Transverse colon (tissue), 3 donors: ENCODE results near the gene HSBP1L1.

Source experiments
- EP300 ChIP-seq: sonication (generic); formaldehyde crosslinking; IDR thresholded peaks from one replicate; pipeline ENCODE4 v1.6.1; 2017; ENCODE audit warnings: antibody characterized with exemption, low read depth
- POLR2A ChIP-seq: fragments of 450-650 bp; IDR thresholded peaks from one replicate; pipeline ENCODE4 v1.6.1; 2016; ENCODE audit warnings: antibody characterized with exemption, mild to moderate bottlenecking, moderate library complexity
- TF ChIP-seq, protein P1 (sequence below), 5 experiments: fragments of 200-600 bp in 3 of 5; fragments of 450-650 bp in 2 of 5; sonication (generic) in 3 of 5; IDR thresholded peaks; 1 replicate in 2 of 5; 2 replicates in 3 of 5; pipeline ENCODE4 v1.5.1; 2016 to 2017; ENCODE audit warnings: antibody characterized with exemption in 5 of 5, inconsistent platforms in 3 of 5, mild to moderate bottlenecking in 2 of 5, moderate library complexity in 1 of 5

DNA sequence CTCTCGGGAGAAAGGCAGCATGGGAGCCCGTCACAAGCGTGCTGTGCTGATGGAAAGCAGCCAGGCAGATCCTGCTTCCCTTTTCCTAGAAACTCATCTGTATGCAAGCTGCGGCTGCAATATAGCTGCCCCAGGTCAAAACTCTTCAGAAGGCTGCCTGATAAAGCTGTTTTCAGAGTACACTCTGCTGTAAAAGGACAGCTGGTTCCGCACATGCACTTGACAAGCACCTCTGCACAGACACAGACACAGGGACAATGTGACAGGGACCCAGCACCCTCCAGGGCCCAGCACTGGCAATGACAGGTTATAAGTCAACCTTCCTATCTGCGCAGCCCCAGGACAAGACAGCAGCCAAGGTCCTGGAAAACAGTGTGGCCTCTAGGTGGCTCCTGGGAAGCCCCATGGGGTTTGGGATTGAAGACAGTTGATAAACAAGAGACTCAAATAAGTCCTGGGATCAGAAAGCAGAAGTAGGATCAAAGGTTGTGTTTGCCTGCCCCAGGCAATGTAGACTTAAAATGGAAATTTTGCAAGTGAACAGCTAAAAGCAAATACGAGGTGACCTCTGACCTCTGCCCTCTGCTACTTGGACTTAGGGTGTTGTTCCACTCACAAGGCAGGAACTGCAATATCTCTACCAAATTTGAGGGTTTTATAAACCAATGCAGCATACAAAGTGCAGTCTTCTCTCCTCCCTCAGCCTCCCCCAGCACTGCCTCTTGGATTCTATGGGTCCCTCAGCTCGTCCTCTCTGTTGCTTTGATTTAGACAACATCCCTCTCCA, 29.9 kb upstream of the HSBP1L1 start:
- no peak for TF ChIP-seq POLR2A
- no peak for TF ChIP-seq EP300
- TF ChIP-seq, protein P1, sequence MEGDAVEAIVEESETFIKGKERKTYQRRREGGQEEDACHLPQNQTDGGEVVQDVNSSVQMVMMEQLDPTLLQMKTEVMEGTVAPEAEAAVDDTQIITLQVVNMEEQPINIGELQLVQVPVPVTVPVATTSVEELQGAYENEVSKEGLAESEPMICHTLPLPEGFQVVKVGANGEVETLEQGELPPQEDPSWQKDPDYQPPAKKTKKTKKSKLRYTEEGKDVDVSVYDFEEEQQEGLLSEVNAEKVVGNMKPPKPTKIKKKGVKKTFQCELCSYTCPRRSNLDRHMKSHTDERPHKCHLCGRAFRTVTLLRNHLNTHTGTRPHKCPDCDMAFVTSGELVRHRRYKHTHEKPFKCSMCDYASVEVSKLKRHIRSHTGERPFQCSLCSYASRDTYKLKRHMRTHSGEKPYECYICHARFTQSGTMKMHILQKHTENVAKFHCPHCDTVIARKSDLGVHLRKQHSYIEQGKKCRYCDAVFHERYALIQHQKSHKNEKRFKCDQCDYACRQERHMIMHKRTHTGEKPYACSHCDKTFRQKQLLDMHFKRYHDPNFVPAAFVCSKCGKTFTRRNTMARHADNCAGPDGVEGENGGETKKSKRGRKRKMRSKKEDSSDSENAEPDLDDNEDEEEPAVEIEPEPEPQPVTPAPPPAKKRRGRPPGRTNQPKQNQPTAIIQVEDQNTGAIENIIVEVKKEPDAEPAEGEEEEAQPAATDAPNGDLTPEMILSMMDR (IDR thresholded peaks at IDR 0.05), result peak in 4 of 5 experiments; percentile 23 to 53 (median 38)
